K562 (cell line): ENCODE measurements around the gene MAST4. TPM values are rescaled to one million over a fixed set of nuclear protein-coding genes. Genes with fewer than 3 reads are reported as not detected.

Experiments used
- ATAC-seq: fragments of 200-7000 bp; cut with Tn5 transposase; 3 replicates; pipeline ENCODE4 v1.9.1; 2020; ENCODE audit warnings: moderate library complexity
- BruUV-seq: library from RNA; stranded (reverse); fragments of 400-500 nt; replicated peaks from 2 replicates; lab custom pipeline; 2021; lab: Mats Ljungman, UMichigan
- CTCF ChIA-PET: fragments of 300-600 bp; formaldehyde crosslinking; extraction: SDS; loops from one replicate; lab custom pipeline; 2021; ENCODE audit warnings: low intra/inter-chr PET ratio; lab: Yijun Ruan, JAX
- POLR2A ChIA-PET: fragments of 300-600, 350-650 bp; sonication (Branson Sonifier 250); formaldehyde crosslinking; extraction: SDS; loops from one replicate; lab custom pipeline; 2021; ENCODE audit warnings: antibody characterized with exemption, inconsistent platforms; lab: Yijun Ruan, JAX
- DNase-seq, 4 experiments: peaks; one replicate each; pipeline versions ENCODE4 v3.0.0 to v3.0.0-alpha.2; 2011 to 2018; ENCODE audit warnings: low spot score in 3 of 4, mixed read lengths in 3 of 4; ENCODE audit errors: extremely low read depth in 1 of 4
- FAIRE-seq: peaks from 2 replicates; lab custom pipeline; 2011; peaks lifted over from hg19 to GRCh38; lab: Jason Lieb, UNC
- H2AFZ ChIP-seq: 2 replicates; pipeline ENCODE4 v1.6.0; 2011; ENCODE audit warnings: low read depth, low read length, control low read depth, inconsistent platforms
- H3K27ac ChIP-seq: fragments of 200-600 bp; 3 replicates; pipeline ENCODE4 v1.8.0; 2011; ENCODE audit warnings: low read depth, mild to moderate bottlenecking, control low read depth, inconsistent platforms, low read length, moderate library complexity, mixed read lengths; ENCODE audit errors: extremely low read depth
- H3K27me3 ChIP-seq, 2 experiments: fragments of 300-600 bp in 1 of 2; 2 replicates in 1 of 2; 3 replicates in 1 of 2; pipeline versions ENCODE4 v1.6.0 to v1.8.0; 2011; ENCODE audit warnings: inconsistent platforms in 2 of 2, low read length in 2 of 2, mild to moderate bottlenecking in 1 of 2, mixed read lengths in 1 of 2, moderate library complexity in 1 of 2; ENCODE audit not compliant: control insufficient read depth in 2 of 2, insufficient read depth in 2 of 2
- H3K36me3 ChIP-seq: fragments of 300-600 bp; 3 replicates; pipeline ENCODE4 v1.8.0; 2011; ENCODE audit warnings: mild to moderate bottlenecking, low read length, inconsistent platforms; ENCODE audit not compliant: control insufficient read depth, insufficient read depth
- H3K4me1 ChIP-seq, 2 experiments: fragments of 200-600 bp in 1 of 2; replicated peaks in 1 of 2; 2 replicates in 1 of 2; 3 replicates in 1 of 2; pipeline versions ENCODE4 v1.5.1 to v1.8.0; 2011; ENCODE audit warnings: inconsistent platforms in 2 of 2, low read length in 2 of 2, mild to moderate bottlenecking in 1 of 2, mixed read lengths in 1 of 2, moderate library complexity in 1 of 2; ENCODE audit not compliant: control insufficient read depth in 2 of 2, insufficient read depth in 2 of 2
- H3K4me2 ChIP-seq: 2 replicates; pipeline ENCODE4 v1.6.1; 2011; ENCODE audit warnings: low read length, control low read depth, inconsistent platforms, mixed read lengths; ENCODE audit not compliant: insufficient read depth
- H3K4me3 ChIP-seq: fragments of 200-600 bp; sonication (generic), shearing (Covaris generic); 2 replicates; pipeline ENCODE4 v1.5.1; 2016; ENCODE audit warnings: control low read depth, inconsistent platforms
- H3K79me2 ChIP-seq: fragments of 200-600 bp; 3 replicates; pipeline ENCODE4 v1.8.0; 2011; ENCODE audit warnings: low read length, inconsistent platforms; ENCODE audit not compliant: control insufficient read depth, insufficient read depth
- H3K9ac ChIP-seq, 2 experiments: 2 replicates each; pipeline versions ENCODE4 v1.6.0 to v1.6.1; 2011; ENCODE audit warnings: low read depth in 2 of 2, low read length in 2 of 2, control low read depth in 1 of 2, inconsistent platforms in 1 of 2, mild to moderate bottlenecking in 1 of 2, mixed read lengths in 1 of 2; ENCODE audit not compliant: insufficient read depth in 1 of 2
- H3K9me1 ChIP-seq: one replicate; pipeline ENCODE4 v1.6.0; 2011; ENCODE audit warnings: inconsistent platforms, mild to moderate bottlenecking, low read length, moderate library complexity; ENCODE audit not compliant: control insufficient read depth, insufficient read depth
- H3K9me3 ChIP-seq: replicated peaks from 2 replicates; pipeline ENCODE4 v1.5.1; 2011; ENCODE audit warnings: low read depth, low read length, inconsistent platforms; ENCODE audit not compliant: control insufficient read depth, insufficient read depth
- H4K20me1 ChIP-seq: replicated peaks from 2 replicates; pipeline ENCODE4 v1.6.1; 2011; ENCODE audit warnings: low read length, inconsistent platforms, mixed read lengths; ENCODE audit not compliant: control insufficient read depth, insufficient read depth
- ARID1B ChIP-seq: fragments of 450-650 bp; IDR thresholded peaks from 2 replicates; pipeline ENCODE4 v1.6.1; 2016; ENCODE audit warnings: antibody characterized with exemption, mild to moderate bottlenecking, inconsistent platforms
- CAMTA2 ChIP-seq: fragments of 250-450 bp; sonication (Bioruptor Pico); conservative IDR thresholded peaks from 2 replicates; pipeline ENCODE4 v1.5.1; 2022
- CCNT2 ChIP-seq: IDR thresholded peaks from 2 replicates; pipeline ENCODE4 v1.6.1; 2011; ENCODE audit warnings: borderline replicate concordance, low read depth, mild to moderate bottlenecking, moderate library complexity, mixed read lengths, low read length; ENCODE audit not compliant: insufficient read length; ENCODE audit errors: extremely low read depth
- DDX20 ChIP-seq: fragments of 450-650 bp; IDR thresholded peaks from 2 replicates; pipeline ENCODE4 v1.6.1; 2016; ENCODE audit warnings: missing genetic modification characterization, low read depth, mild to moderate bottlenecking, missing compliant biosample characterization, moderate library complexity
- E2F3 ChIP-seq: fragments of 250-450 bp; sonication (Bioruptor Pico); IDR thresholded peaks from 2 replicates; pipeline ENCODE4 v1.4.0; 2020; ENCODE audit warnings: mild to moderate bottlenecking
- HDAC6 ChIP-seq: IDR thresholded peaks from 2 replicates; pipeline ENCODE4 v1.6.1; 2012; ENCODE audit warnings: low read depth, mild to moderate bottlenecking, control low read depth, inconsistent platforms, low read length, moderate library complexity
- KDM2B ChIP-seq: fragments of 250-450 bp; sonication (Bioruptor Pico); IDR thresholded peaks from 2 replicates; pipeline ENCODE4 v1.8.0; 2021; ENCODE audit warnings: mild to moderate bottlenecking, moderate library complexity
- MCM3 ChIP-seq: fragments of 450-650 bp; IDR thresholded peaks from 2 replicates; pipeline ENCODE4 v1.6.1; 2016
- PHB2 ChIP-seq: fragments of 450-650 bp; IDR thresholded peaks from 2 replicates; pipeline ENCODE4 v1.6.1; 2017; ENCODE audit warnings: low read depth
- SNRNP70 ChIP-seq: fragments of 200-400 bp; formaldehyde crosslinking; optimal IDR thresholded peaks from 2 replicates; pipeline ENCODE3; 2017; ENCODE audit warnings: low read depth, low read length
- SOX6 ChIP-seq: fragments of 450-650 bp; IDR thresholded peaks from 2 replicates; pipeline ENCODE4 v1.6.1; 2014; ENCODE audit warnings: mild to moderate bottlenecking
- SUPT5H ChIP-seq: fragments of 450-650 bp; IDR thresholded peaks from 2 replicates; pipeline ENCODE4 v1.6.1; 2016
- TBP ChIP-seq: optimal IDR thresholded peaks from 2 replicates; pipeline ENCODE3; 2011; ENCODE audit warnings: low read depth, low read length, improper control_type of control experiment
- WHSC1 ChIP-seq: IDR thresholded peaks from one replicate; pipeline ENCODE4 v1.6.1; 2012; ENCODE audit warnings: low read length, control low read depth, inconsistent platforms
- ZNF224 ChIP-seq: sonication (generic); formaldehyde crosslinking; IDR thresholded peaks from 2 replicates; pipeline ENCODE4 v1.8.0; 2022; ENCODE audit warnings: mild to moderate bottlenecking, missing genetic modification reagents
- ZNF324 ChIP-seq: fragments of 250-450 bp; sonication (Bioruptor Pico); IDR thresholded peaks from 2 replicates; pipeline ENCODE4 v1.4.0; 2020; ENCODE audit warnings: mild to moderate bottlenecking
- ZNF778 ChIP-seq: fragments of 450-650 bp; formaldehyde crosslinking; IDR thresholded peaks from 2 replicates; pipeline ENCODE4 v1.4.0; 2020; ENCODE audit warnings: mild to moderate bottlenecking, moderate library complexity
- WGBS: fragments of 100-300 bp; shearing (Covaris generic); methylation state at CpG from one replicate; pipeline ENCODE4 v1.1.6; 2016; ENCODE audit warnings: low coverage, mixed read lengths; ENCODE audit not compliant: insufficient coverage; ENCODE audit errors: missing lambda C conversion rate; 5-methylcytosine and 5-hydroxymethylcytosine counted together
- in situ Hi-C: fragments of 300-500 bp; cut with MboI; formaldehyde crosslinking; loops from 4 replicates; pipeline ENCODE4 v1.15.0; 2018; ENCODE audit warnings: inconsistent platforms, mixed read lengths
- intact Hi-C: fragments of 100-400 bp; cut with micrococcal nuclease; formaldehyde crosslinking; loops from 2 replicates; pipeline ENCODE4 v1.14.2; 2022
- polyA plus RNA-seq, 8 experiments: library from polyadenylated mRNA; depleted of rRNA in 4 of 8; stranded (reverse) in 5 of 8; unstranded in 3 of 8; fragments of >200 nt; fragmentation: Nextera tagmentation in 2 of 8; fragmentation: Illumina TruSeq in 1 of 8; extraction: Ambion mirVana in 2 of 8; extraction: Trizol in 1 of 8; gene quantifications; 2 replicates each; pipeline versions ENCODE4 v1.2.1 to v1.2.3, GENCODE V29; 2011 to 2014; ENCODE audit warnings: inconsistent platforms in 1 of 8, missing spikeins in 1 of 8
- total RNA-seq, 7 experiments: library from RNA; depleted of rRNA in 6 of 7; stranded (reverse); fragments of >200 nt in 6 of 7; fragmentation: Illumina TruSeq in 2 of 7; extraction: Trizol in 2 of 7; gene quantifications; 2 replicates each; pipeline versions ENCODE4 v1.2.1 to v1.2.3, GENCODE V29; 2011 to 2021; ENCODE audit warnings: low replicate concordance in 1 of 7
- TF ChIP-seq, protein P1 (sequence below): fragments of 450-650 bp; formaldehyde crosslinking; IDR thresholded peaks from 2 replicates; pipeline ENCODE4 v1.4.0; 2022; ENCODE audit warnings: mild to moderate bottlenecking, moderate library complexity
- TF ChIP-seq, protein P2 (sequence below): fragments of 150-350 bp; IDR thresholded peaks from 2 replicates; pipeline ENCODE4 v1.6.1; 2014; ENCODE audit warnings: low read depth, mild to moderate bottlenecking, low read length, borderline replicate concordance

The MAST4 gene
- total and polyA plus RNA-seq, 9 of the 15 experiments (the other 6 are each of a cell fraction or from before 2014, with no cell fraction given): 0.88 to 10.1 (median 5.2) TPM

DNA sequence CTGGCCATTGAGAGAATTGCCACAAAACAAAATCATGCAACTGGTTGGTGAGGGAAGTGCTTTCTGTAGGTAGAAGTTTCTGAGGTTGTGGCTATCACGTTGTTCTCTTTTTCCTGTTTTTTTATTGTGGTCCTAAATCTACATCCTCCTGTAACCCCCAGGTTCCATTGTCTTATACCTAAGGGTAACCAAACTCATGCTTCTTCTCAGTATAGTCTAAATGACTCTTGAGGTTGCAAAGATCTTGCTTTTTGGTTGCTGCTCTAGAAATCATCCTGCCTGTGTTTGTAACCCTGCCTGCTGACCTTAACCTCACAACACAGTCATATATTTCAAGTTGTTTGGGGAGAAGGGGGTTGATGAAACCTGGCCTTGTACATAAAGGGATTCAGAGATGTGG is 327.3 kb downstream of the MAST4 start:
- TF ChIP-seq ZNF324 (CRISPR knock-in tag) (no peak), PHB2 (no peak), MCM3 (no peak), CAMTA2 (CRISPR knock-in tag) (no peak), E2F3 (no peak), SOX6 (no peak), ARID1B (no peak), TBP (no peak), SUPT5H (no peak), KDM2B (no peak), ZNF224 (no peak), SNRNP70 (no peak), CCNT2 (no peak), WHSC1 (no peak), ZNF778 (CRISPR knock-in tag) (no peak), DDX20 (no peak), HDAC6 (no peak)
- TF ChIP-seq, protein P1, sequence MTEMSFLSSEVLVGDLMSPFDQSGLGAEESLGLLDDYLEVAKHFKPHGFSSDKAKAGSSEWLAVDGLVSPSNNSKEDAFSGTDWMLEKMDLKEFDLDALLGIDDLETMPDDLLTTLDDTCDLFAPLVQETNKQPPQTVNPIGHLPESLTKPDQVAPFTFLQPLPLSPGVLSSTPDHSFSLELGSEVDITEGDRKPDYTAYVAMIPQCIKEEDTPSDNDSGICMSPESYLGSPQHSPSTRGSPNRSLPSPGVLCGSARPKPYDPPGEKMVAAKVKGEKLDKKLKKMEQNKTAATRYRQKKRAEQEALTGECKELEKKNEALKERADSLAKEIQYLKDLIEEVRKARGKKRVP (CRISPR knock-in tag): no peak
- TF ChIP-seq, protein P2, sequence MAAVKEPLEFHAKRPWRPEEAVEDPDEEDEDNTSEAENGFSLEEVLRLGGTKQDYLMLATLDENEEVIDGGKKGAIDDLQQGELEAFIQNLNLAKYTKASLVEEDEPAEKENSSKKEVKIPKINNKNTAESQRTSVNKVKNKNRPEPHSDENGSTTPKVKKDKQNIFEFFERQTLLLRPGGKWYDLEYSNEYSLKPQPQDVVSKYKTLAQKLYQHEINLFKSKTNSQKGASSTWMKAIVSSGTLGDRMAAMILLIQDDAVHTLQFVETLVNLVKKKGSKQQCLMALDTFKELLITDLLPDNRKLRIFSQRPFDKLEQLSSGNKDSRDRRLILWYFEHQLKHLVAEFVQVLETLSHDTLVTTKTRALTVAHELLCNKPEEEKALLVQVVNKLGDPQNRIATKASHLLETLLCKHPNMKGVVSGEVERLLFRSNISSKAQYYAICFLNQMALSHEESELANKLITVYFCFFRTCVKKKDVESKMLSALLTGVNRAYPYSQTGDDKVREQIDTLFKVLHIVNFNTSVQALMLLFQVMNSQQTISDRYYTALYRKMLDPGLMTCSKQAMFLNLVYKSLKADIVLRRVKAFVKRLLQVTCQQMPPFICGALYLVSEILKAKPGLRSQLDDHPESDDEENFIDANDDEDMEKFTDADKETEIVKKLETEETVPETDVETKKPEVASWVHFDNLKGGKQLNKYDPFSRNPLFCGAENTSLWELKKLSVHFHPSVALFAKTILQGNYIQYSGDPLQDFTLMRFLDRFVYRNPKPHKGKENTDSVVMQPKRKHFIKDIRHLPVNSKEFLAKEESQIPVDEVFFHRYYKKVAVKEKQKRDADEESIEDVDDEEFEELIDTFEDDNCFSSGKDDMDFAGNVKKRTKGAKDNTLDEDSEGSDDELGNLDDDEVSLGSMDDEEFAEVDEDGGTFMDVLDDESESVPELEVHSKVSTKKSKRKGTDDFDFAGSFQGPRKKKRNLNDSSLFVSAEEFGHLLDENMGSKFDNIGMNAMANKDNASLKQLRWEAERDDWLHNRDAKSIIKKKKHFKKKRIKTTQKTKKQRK: no peak
- in situ Hi-C loops (no loop called here), intact Hi-C loops (no loop called here)
- 0% methylated on average over 1 of the region's 1 CpG for WGBS
- POLR2A ChIA-PET: no interaction called here
- H3K4me3 ChIP-seq: no peak overlapping the region
- CTCF ChIA-PET: no interaction called here
- H3K9me1 ChIP-seq: no peaks in the 10 kb centered on the region
- no TSS peak for BruUV-seq
- H3K27me3 ChIP-seq: peaks cover 0 to 7% of the 10 kb centered on the region in 2 experiments; a peak in 3 of 5 replicates
- H3K79me2 ChIP-seq: no peaks in the 10 kb centered on the region
- H3K9me3 ChIP-seq: no peaks in the 10 kb centered on the region
- FAIRE-seq (no peak), DNase-seq (no peak), ATAC-seq (no peak)
- no peak overlapping the region for H3K9ac ChIP-seq
- no peaks in the 10 kb centered on the region for H4K20me1 ChIP-seq
- no peaks in the 10 kb centered on the region for H3K4me1 ChIP-seq
- H3K4me2 ChIP-seq: no peak overlapping the region
- no peaks in the 10 kb centered on the region for H3K36me3 ChIP-seq
- no peak overlapping the region for H2AFZ ChIP-seq
- no peak overlapping the region for H3K27ac ChIP-seq
